Pons (tissue), 1 donor: ENCODE results near the gene CD247.

Source experiments
- DNase-seq: peaks from one replicate; pipeline ENCODE4 v3.0.0-alpha.2; 2016; ENCODE audit warnings: low spot score

Gene CD247

DNA sequence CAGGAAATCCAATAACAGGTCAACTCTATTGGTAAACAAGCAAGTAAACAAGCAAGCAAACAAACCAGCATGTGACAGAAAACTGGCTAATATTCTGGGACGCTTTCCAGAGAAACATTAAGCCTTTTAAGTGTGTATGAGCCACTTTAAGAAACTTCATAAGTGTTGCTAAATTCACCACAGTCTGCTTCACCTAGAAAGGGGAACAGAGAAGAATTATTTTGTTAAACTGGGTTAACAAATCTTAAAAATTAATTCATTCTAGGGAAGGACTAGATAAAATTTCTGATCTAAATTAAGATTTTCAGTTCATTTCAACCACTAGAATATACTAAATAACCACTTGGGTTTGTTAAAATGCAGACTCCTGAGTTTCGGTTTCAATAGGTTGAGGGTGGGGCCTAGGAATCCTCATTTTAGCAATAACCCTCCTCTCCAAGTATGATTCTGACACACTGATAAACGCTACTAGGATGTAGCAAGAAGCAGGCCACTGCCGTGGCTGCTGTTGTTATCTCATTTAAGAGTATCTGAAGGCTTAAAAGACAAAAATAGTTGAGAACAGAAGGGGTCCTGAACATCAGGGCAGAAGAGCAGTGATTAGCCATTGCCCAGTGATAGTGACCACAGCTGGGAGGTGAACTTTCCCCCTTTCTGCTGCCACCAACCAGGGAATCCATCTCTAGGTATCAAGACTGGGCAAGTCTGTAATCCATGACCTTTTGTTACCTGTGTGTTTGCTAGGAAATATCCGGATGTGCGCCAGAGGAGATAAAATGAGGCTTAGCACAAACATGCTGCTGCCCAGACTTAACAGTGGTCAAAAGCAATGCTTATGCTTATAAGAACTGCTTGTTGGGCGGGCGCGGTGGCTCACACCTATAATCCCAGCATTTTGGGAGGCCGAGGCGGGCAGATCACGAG, 24.0 kb upstream of the CD247 start:
- no peak for DNase-seq

DNA sequence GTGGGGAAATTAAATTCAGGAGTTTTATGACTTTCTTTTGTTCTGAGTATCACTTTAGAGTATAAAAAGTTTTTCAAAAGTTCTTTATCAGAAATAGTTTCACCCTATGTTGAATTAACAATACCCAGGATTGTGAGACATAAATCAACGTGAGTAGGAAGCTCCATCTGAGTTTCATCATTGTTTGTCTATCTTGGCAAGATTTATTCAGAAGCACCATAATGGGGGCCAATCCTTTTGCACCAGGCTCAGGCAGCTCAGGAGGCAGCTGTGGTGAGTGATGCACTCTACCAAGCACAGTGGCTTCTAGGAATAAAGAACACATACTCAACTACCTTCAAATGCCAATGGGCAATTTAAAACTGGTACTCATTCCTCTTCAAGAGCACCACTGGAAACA, 23.3 kb upstream of the CD247 start:
- no peak for DNase-seq

DNA sequence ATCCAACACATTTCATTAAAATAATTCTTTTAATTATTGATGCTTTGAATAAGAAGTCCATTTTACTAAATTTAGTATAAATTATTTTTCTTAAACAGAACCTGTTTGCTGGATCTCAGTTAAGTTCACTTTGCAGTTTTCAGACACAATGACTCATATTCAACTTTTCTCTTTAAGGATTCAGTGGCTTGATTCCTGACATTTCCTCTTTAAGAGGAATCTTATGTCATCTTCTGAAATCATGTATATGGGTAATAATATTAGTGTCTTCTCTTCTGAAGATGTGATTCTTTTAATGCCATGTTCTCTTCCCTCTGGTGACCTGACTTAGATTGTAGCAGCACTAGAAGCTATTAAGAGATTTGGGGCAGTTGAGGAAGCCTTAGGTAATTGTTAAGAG, 22.7 kb upstream of the CD247 start:
- no peak for DNase-seq

DNA sequence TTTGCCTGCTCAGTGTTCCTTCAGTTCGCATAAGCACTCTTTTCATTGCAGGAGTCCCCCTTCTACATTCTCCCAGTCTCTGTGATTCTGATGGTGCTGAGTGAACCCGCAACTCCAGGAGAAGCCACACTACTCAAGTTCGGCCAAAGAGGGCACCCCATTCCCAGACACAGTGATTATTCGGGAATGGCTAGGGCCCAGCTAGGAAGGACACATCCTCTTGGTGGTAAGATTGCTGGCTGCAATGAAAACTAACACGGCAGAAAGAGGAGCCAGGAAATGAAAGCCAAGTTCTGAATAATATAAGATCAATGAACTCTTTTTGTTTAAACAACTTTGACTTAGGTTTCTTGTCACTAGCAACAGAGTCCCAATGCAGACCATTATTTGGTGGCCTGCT, 20.3 kb upstream of the CD247 start:
- DNase-seq = no peak

DNA sequence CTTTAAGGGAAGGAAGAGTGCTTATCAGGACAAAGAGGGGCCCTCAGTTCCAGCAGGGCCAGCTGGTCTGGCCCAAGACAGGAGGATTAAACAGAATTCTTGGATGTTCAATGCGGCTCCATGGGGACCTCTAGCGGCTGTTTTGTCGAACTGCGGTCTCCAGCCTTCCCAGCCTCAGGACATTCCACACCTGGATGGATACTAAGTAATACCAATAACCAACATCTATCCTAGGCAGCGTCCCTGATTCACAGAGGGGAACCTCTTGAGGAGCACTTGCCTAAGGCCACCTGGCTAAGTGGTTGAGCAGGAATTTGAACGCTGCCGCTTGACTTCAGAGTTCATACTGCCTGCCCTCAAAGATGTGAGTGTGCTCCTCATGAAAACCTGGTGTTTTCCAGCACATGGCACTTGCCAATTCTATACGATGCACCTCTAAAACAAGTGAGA, 15.5 kb upstream of the CD247 start:
- peak; percentile 76 for DNase-seq

DNA sequence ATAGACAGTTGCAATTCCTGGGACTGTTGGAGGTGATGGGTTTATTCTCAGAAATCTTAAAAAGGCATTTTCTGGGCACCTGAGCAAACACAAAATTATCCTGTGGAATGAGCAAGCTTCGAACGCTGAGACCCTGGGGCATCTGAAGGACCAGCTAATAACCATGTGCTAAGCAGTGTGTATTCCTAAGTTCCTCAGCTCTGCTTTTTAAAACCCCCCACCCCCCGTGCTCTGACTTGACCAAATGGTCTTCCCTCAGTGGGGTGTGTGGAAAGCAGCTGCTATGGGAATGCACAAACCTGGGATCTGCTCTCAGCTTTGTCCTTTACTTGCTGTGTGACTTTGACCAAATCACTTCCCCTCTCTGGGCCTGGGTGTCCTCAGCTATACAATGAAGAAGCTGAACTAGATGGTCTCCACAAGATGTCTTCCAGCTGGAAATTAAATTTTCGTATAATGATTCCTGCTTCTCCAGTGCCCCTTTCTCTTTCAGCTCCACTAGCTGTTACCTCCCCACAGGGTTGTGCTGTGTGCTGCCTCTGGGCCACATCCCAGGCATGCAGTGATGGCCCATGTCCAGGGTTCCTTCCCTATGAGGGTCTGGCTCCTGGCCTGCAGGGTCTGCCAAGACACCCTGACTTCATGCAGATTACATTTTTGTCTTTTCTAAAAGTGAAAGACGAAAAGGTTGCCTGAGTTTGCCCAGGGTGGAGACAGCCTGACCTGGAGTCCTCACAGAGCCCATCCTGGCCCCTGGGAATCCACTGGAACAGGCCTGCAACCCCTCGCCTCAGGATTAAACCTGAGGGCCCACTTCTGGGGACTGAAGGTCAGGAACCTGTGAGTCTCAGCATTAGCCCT, 14.9 kb upstream of the CD247 start:
- no peak for DNase-seq

DNA sequence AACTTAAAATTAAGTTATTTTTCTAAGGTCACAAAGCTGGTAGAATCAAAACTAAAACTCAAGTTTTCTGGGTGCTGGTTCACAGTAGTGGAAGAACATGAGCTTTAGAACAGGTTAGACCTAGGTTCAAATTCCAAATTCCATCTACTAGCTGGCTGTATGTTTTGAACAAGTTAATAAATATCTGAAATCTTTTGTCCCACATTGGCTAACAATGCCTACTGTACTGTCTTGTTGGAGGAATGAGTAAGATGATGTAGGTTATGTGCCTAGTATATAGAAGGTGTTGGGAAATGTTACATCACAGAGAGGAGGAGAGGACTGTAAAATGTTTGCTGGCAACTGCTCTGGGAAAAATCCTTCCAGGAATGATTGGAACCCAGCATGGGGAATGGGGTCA, 14.0 kb upstream of the CD247 start:
- no peak for DNase-seq

DNA sequence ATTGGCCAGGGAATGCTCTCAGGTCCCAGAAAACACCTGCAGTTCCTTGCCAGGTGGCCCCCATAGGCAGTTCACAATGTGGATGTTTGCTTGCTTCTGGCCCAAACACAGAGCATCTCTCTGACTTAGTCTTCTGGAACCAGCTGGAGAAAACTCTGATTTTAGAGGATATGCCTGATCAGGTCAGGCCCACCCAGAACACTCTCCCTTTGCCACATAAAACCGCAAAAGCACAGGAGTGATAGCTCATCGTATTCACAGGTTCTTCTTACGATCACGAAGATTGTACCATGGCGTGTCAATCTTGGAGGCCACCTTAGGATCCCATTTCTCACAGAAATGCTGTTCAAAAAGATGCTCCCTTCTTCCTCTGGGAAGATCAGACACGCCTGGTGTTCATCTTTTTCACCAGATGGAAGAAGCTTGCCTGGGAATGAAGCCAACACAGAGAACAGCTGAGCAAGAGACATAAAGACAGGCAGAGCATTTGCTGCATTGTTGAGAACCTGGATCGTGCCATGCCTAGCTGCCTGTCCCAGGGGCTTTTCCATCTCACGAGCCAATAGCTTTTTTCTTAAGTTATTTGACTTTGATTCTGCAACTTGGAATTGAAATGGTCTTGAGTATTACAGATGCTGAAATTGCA, 11.6 kb upstream of the CD247 start:
- no peak for DNase-seq

DNA sequence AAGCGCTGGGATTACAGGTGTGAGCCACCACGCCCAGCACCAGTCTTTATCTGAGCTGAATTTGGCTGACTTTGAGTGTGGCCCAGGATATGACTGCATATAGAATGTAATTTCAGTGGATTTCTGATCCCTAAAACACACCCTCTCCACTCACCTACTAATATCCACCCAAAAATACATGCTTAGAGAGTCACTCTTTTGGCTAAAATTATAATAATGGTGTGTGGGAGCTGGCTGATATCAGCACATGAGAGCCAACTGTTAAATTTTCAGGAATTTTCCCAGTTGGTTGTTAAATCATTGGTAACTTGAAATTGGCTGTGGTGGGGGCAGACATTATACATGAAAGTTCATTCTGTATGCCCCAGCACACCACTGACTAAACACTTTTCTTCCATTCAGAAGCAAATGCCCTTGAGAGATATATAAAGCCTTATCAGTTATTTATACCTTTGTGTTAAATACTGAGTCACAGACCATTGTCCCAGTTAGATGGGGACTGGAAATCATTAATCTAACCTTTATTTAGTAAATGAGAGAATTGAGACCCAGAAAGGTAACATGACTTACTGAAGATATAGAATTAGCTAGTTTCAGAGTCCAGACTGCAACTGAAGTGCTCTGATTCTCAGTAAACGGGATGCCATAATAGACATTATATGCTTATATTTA, 9.9 kb upstream of the CD247 start:
- no peak for DNase-seq

DNA sequence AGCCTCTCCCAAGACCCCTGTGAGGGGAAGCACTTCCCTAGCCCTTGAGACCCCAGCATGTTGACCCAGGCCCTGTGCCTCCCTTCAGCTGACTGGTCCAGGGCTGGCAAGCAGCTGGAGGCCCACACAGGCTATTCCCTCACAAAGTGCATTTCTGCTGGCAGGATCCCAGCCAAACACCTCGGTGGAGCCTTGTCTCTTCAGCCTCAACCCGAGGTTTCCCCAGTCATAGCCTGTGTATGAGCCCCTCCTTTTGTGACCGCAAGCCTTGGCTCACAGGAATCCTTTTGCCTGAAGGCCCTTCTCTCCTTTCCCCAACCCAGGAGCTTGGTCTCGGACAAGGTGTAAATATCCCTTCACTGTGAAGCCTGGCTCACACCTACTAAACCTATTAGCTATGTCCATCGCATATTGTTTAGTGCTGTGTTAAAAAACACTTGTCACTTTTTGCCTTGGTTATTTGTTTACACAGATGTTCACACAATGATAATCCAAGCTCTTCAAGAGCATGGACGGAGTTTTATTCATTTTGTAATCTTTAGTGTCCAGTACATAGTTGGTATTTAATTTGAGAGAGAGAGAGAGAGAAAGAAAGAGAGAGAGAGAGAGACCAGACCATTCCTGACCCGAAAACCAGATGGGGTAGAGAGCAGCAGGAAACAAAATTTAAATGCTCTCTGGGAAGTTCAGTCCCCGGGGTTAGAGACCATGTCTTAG, 8.5 kb upstream of the CD247 start:
- no peak for DNase-seq

DNA sequence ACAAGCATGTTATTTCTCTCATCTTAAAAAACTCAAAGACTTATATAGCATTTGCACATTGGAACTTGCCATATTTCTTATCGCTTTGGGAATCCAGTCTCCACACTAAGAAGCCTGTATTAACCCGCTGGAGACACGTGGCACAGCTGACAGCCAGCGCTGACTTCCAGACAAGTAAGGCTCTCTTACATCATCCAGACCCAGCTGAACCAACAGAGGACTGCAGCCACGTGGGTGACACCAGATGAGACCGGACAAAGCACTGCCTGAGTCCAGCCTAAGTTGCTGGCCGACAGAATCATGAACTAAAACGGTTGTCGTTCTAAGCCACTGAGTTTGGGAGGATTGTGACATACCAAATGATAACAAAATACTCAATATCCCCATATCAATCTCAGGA, 6.3 kb upstream of the CD247 start:
- DNase-seq = peak; percentile 86

DNA sequence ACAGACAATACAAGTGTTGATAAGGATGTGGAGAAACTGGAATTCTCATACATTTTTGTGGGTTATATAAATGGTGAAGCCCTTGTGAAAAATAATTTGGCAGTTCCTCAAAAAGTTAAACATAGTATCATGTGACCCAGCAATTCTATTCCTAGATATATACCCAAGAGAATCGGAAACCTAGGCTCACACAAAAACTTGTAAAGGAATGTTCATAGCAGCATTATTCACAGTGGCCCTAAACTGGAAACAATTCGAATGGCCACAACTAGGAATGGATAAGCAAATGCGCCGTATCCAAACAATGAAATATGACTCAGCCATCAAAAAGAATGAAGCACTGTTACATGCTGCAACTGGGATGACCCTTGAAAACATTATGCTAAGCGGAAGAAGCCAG, 3.9 kb upstream of the CD247 start:
- no peak for DNase-seq

DNA sequence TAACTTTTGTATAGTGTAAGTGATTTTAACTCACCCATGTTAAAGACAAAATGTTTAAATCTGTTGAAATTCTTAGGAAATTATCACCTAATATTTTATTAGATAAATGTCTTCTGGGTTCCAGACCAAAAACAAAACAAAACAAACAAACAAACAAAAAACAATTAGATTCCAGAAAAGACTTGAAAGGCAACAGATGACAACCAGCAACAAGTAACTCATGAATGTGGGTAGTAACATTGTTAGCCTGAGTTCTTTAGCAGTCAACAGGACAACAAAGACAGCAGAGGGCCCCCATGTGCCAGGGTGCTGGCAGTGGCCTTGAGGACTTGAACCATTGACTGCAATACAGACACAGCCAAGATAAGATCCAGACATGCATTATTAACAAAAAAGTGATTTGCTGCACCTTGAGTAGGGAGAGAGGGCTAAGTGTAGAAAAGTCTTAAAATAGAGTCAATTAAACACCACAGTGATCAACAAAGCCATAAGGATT, 2.4 kb upstream of the CD247 start:
- DNase-seq = no peak

DNA sequence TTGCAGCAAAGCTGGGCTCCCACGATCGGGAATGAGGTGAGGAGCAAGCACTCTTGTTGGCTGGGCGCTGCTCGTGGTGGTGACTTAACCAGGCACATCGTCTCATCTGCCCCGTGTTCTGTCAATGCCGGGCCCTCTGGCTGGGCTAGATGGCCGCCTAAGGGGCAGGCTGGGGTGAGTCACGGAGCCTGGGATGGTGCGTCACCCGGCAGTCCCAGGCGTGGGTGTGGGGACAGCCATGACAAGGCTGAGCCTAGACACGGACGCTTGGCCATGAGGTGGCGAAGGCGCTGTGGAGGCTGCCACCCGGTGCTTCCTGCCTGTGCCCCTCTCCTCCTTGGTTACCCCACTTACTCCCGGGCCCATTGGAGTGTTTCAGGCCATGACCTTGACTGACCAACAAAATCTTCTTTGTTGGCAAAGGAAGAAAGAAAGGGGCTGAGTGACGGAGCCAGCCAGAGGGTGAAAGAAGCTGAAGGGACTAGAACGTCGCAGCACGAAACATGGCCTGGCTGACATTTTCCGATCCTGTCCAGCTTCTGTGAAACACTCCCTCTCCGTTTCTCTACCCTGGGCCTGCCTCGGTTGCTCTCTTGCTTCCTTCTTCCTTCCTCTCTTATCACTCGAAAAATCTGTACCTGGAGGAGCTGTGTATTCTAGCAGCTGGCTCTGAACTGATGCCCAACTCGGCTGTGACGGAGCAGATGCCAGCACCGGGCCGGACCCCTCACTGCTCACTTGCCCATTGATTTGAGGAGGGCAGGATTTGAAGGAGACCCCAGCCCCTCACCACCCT, 596 bp downstream of the CD247 start:
- no peak for DNase-seq

DNA sequence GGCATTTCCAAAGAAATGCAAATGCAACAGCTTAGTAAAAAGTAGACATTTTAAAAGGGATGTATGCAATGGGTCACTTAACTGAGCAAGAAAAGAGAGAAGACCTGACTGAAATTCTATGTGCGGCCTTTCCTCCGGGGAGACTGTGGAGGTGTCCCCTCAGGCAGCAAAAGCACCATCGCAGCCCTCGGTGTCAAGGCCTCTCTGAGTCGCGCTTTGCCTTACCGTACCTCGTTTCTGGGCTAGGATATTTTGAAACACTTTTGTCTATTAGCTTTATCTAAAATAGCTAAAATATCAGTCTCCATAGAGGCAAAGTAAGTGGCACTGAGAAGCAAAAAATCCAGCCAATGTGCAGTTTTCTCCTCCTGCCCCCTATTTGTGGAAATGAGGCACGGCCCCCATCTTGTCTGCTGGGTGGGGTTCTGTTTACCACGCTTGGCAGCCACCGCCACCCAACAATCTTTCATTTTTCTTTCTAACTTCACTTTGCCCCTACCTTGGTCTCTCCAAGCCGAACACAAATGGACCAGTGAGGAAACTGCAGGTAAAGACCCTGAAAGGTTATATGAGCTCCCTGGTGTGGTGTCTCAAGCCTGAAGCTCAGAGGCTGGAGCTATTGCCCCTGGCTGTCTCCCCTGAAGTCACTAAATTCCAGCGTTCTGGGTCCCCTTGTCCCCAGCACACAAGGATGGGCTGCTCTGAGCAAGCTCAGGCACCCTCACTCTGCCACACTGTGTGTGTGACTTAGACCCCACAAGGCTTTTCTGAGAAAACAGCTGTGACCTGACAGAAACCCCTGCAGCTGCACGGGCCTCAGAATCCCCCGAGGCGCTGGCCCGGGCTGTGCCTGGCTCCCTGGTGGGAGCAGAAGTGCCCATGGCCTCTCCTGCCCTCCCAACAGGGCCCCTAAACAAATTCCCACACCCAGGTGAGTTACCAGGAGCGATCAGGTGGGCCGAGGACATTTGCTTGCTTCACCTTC, 1.6 kb downstream of the CD247 start:
- no peak for DNase-seq

DNA sequence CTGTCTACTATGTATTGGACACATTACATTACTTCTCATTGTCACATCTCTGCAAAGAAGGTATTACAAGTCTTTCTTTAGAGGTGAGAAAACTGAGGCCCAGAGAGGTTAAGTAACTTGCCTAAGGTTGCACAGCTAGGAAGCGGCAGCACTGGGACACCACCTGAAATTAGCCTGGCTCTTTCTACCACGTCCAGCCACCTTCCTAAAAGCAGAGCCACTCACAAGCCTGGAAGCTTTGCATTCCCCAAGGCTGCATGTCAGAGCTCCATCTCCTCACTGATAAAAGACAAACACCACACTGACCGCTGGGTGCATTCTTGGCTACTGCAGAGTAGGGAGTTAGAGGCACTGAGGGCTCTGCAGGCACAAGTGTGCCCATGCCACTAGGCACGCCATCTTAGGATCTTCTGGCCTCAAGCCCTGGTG, 2.4 kb downstream of the CD247 start:
- no peak for DNase-seq

DNA sequence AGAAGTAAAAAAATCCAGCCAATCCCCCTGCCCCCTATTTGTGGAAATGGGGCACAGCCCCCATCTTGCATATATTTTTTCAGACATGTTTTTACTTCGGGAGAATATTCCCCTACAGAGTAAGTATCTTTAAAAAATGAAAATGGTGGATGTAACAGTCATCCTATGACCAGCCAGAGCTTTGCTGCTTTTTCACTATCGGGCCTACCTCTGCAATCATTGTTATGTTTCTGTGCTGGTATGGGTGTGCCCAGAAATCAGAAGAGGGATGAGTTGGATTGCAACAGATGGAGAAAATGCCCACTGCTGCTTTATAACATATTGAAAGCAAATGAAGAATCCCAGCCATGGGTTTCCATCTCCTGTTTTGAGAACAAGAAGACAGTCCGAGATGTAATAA, 2.9 kb downstream of the CD247 start:
- DNase-seq = no peak

DNA sequence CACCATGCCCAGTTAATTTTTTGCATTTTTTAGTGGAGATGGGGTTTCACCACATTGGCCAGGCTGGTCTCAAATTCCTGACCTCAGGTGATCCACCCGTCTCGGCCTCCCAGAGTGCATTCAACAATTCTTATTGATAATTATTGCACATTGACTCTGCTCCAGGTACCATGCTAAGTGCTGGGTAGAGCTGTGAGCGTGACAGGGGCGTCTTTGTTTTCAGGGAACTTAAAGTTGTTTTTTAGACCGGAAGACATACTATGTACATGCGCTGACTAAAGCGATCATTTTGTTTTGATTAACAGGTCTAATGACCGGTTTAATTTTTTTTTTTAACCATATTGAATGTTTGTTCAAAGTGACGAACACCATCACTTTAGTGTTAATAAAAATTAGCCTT, 4.0 kb downstream of the CD247 start:
- no peak for DNase-seq

DNA sequence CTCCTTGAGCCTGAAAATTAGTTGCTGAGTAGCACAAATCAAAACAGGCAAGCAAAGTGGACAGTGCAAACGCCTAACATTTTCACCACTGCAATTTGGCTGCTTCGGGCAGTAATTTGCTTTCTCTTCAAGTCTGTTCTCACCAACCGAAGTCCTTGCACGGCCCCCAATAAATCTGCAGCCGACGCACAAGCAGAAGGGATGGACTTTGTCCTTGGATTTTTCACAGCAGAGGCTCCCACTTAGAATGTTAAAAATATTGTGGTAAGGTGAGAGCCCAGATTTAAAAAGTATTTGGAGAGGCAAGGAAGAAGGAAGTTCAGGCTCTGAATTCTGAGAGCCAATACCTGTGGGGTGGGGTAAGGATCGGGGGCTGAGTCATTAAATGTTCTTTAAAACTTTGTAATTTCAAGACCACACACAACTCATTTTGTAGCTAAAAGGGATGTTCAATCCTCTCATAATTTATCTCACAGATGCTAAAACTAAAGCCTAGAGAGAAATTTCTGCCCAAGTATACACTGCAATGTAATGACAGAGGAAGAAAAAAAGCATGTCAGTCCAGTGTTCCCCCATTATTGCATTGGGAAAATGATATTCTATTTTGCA, 6.2 kb downstream of the CD247 start:
- DNase-seq = no peak
